H1 (cell line): ENCODE results near the gene SLC8B1. TPM values are rescaled to one million over a fixed set of nuclear protein-coding genes. Genes with fewer than 3 reads are reported as not detected.

ENCODE experiments used
- CTCF ChIA-PET: fragments of 300-600 bp; sonication (Branson Sonifier 250); formaldehyde crosslinking; loops from one replicate; lab custom pipeline; 2021; ENCODE audit not compliant: partially characterized antibody; lab: Charles Lee
- POLR2A ChIA-PET: fragments of 300-600 bp; sonication (Branson Sonifier 250); formaldehyde crosslinking; loops from one replicate; lab custom pipeline; 2021; ENCODE audit warnings: inconsistent platforms; ENCODE audit not compliant: partially characterized antibody; lab: Charles Lee
- DNase-seq, 2 experiments: peaks; one replicate each; pipeline versions ENCODE4 v3.0.0 to v3.0.0-alpha.2; 2010 to 2022; ENCODE audit warnings: low spot score in 2 of 2, low read depth in 1 of 2, mixed read lengths in 1 of 2
- FAIRE-seq: peaks from 2 replicates; lab custom pipeline; 2011; peaks lifted over from hg19 to GRCh38; lab: Jason Lieb, UNC
- H2AFZ ChIP-seq: 2 replicates; pipeline ENCODE4 v1.8.1; 2012; ENCODE audit warnings: low read length, inconsistent platforms
- H2AK5ac ChIP-seq: 2 replicates; pipeline ENCODE4 v1.6.1; 2013; ENCODE audit warnings: low read depth, low read length
- H2BK120ac ChIP-seq: replicated peaks from 2 replicates; pipeline ENCODE3; 2013; ENCODE audit warnings: low read depth, low read length, inconsistent platforms
- H2BK12ac ChIP-seq: 2 replicates; pipeline ENCODE4 v1.6.1; 2013; ENCODE audit warnings: low read depth, low read length
- H2BK15ac ChIP-seq: 2 replicates; pipeline ENCODE4 v1.6.1; 2013; ENCODE audit warnings: low read length
- H2BK20ac ChIP-seq: 2 replicates; pipeline ENCODE4 v1.6.1; 2013; ENCODE audit warnings: low read length
- H2BK5ac ChIP-seq: 2 replicates; pipeline ENCODE4 v1.6.1; 2013; ENCODE audit warnings: low read depth, low read length
- H3K14ac ChIP-seq: 2 replicates; pipeline ENCODE4 v1.6.1; 2013; ENCODE audit warnings: inconsistent platforms; ENCODE audit not compliant: insufficient read length
- H3K18ac ChIP-seq: 2 replicates; pipeline ENCODE4 v1.6.1; 2013; ENCODE audit warnings: low read length; ENCODE audit errors: extremely low read depth
- H3K23ac ChIP-seq: 2 replicates; pipeline ENCODE4 v1.6.1; 2013; ENCODE audit warnings: inconsistent platforms; ENCODE audit not compliant: insufficient read length
- H3K23me2 ChIP-seq: 2 replicates; pipeline ENCODE4 v1.6.1; 2013; ENCODE audit warnings: low read depth, low read length
- H3K27ac ChIP-seq: 2 replicates; pipeline ENCODE4 v1.6.1; 2011; ENCODE audit warnings: low read depth, low read length, inconsistent platforms
- H3K27me3 ChIP-seq, 4 experiments: replicated peaks in 1 of 4; 1 replicate in 1 of 4; 2 replicates in 3 of 4; pipeline versions ENCODE4 v1.6.1 to v1.8.1; 2011 to 2013; ENCODE audit warnings: low read length in 3 of 4, mild to moderate bottlenecking in 3 of 4, inconsistent platforms in 2 of 4, mixed read lengths in 2 of 4, moderate library complexity in 1 of 4; ENCODE audit not compliant: control insufficient read depth in 3 of 4, insufficient read depth in 3 of 4; ENCODE audit errors: extremely low read depth in 1 of 4
- H3K36me3 ChIP-seq, 4 experiments: 2 replicates each; pipeline versions ENCODE4 v1.6.1 to v1.8.1; 2011 to 2013; ENCODE audit warnings: mild to moderate bottlenecking in 4 of 4, low read length in 3 of 4, moderate library complexity in 2 of 4, control low read depth in 1 of 4, inconsistent platforms in 1 of 4; ENCODE audit not compliant: insufficient read depth in 4 of 4, control insufficient read depth in 2 of 4
- H3K4ac ChIP-seq: replicated peaks from 2 replicates; pipeline ENCODE3; 2013; ENCODE audit warnings: low read length, low read depth, mixed read lengths, inconsistent platforms; ENCODE audit not compliant: insufficient read length
- H3K4me1 ChIP-seq, 4 experiments: replicated peaks in 1 of 4; 1 replicate in 1 of 4; 2 replicates in 3 of 4; pipeline versions ENCODE4 v1.6.1 to v1.8.1; 2011 to 2013; ENCODE audit warnings: low read length in 3 of 4, inconsistent platforms in 2 of 4, mixed read lengths in 1 of 4; ENCODE audit not compliant: insufficient read depth in 4 of 4, control insufficient read depth in 3 of 4
- H3K4me2 ChIP-seq, 2 experiments: 2 replicates each; pipeline versions ENCODE4 v1.6.1 to v1.8.1; 2011 to 2013; ENCODE audit warnings: low read depth in 2 of 2, low read length in 2 of 2, control low read depth in 1 of 2, inconsistent platforms in 1 of 2, mild to moderate bottlenecking in 1 of 2; ENCODE audit not compliant: insufficient read depth in 1 of 2
- H3K4me3 ChIP-seq, 4 experiments: fragments of 200-600, 300-600 bp in 1 of 4; sonication (generic), shearing (Covaris generic), sonication (Bioruptor Twin) in 1 of 4; 2 replicates each; pipeline versions ENCODE4 v1.5.1 to v1.8.1; 2011 to 2016; ENCODE audit warnings: low read length in 4 of 4, low read depth in 3 of 4, control low read depth in 2 of 4, inconsistent platforms in 2 of 4, mild to moderate bottlenecking in 2 of 4, mixed read lengths in 1 of 4, moderate library complexity in 1 of 4; ENCODE audit not compliant: insufficient read depth in 2 of 4; ENCODE audit errors: extremely low read depth in 1 of 4
- H3K56ac ChIP-seq: replicated peaks from 2 replicates; pipeline ENCODE3; 2013; ENCODE audit warnings: low read depth, mild to moderate bottlenecking, mixed read lengths, low read length, inconsistent platforms; ENCODE audit not compliant: insufficient read length
- H3K79me1 ChIP-seq: 2 replicates; pipeline ENCODE4 v1.6.1; 2013; ENCODE audit warnings: low read depth, low read length, control low read depth
- H3K79me2 ChIP-seq, 2 experiments: 2 replicates each; pipeline versions ENCODE4 v1.6.1 to v1.8.1; 2012 to 2013; ENCODE audit warnings: low read length in 2 of 2, mild to moderate bottlenecking in 2 of 2, inconsistent platforms in 1 of 2; ENCODE audit not compliant: insufficient read depth in 2 of 2, control insufficient read depth in 1 of 2
- H3K9ac ChIP-seq, 4 experiments: replicated peaks in 1 of 4; 1 replicate in 1 of 4; 2 replicates in 3 of 4; pipeline versions ENCODE4 v1.6.1 to v1.8.1; 2011 to 2013; ENCODE audit warnings: low read depth in 3 of 4, low read length in 3 of 4, control low read depth in 2 of 4, mild to moderate bottlenecking in 2 of 4, moderate library complexity in 2 of 4, inconsistent platforms in 1 of 4; ENCODE audit errors: extremely low read depth in 1 of 4
- H3K9me3 ChIP-seq, 2 experiments: 2 replicates each; pipeline versions ENCODE4 v1.6.1 to v1.8.1; 2012 to 2013; ENCODE audit warnings: mild to moderate bottlenecking in 2 of 2, moderate library complexity in 2 of 2, control low read depth in 1 of 2, inconsistent platforms in 1 of 2, low read depth in 1 of 2, low read length in 1 of 2, mixed read lengths in 1 of 2; ENCODE audit not compliant: insufficient read depth in 2 of 2
- H4K20me1 ChIP-seq, 2 experiments: replicated peaks in 1 of 2; 2 replicates each; pipeline versions ENCODE3 to v1.8.1; 2011 to 2013; ENCODE audit warnings: inconsistent platforms in 2 of 2, low read length in 2 of 2, mild to moderate bottlenecking in 1 of 2; ENCODE audit not compliant: insufficient read depth in 2 of 2, control insufficient read depth in 1 of 2
- H4K5ac ChIP-seq: 2 replicates; pipeline ENCODE4 v1.6.1; 2013; ENCODE audit warnings: low read length, low read depth, mixed read lengths, inconsistent platforms; ENCODE audit not compliant: insufficient read length
- H4K8ac ChIP-seq: 2 replicates; pipeline ENCODE4 v1.8.0; 2013; ENCODE audit warnings: mild to moderate bottlenecking, moderate library complexity, low read length, inconsistent platforms; ENCODE audit not compliant: insufficient read depth; ENCODE audit errors: extremely low read depth
- H4K91ac ChIP-seq: replicated peaks from 2 replicates; pipeline ENCODE3; 2013; ENCODE audit warnings: low read length, mixed read lengths, inconsistent platforms; ENCODE audit not compliant: insufficient read length
- BRCA1 ChIP-seq: IDR thresholded peaks from 2 replicates; pipeline ENCODE4 v1.6.1; 2012; ENCODE audit warnings: low read depth, low read length, improper control_type of control experiment
- CBX5 ChIP-seq: fragments of 300-800, 300-1000 bp; sonication (generic); IDR thresholded peaks from 2 replicates; pipeline ENCODE4 v1.7.1; 2016; ENCODE audit warnings: antibody characterized with exemption, low read length, low read depth
- HDAC6 ChIP-seq: IDR thresholded peaks from one replicate; pipeline ENCODE4 v1.7.1; 2012; ENCODE audit warnings: low read depth, mild to moderate bottlenecking, inconsistent platforms, low read length, moderate library complexity
- KDM1A ChIP-seq: fragments of 200-600, 300-600 bp; sonication (generic); IDR thresholded peaks from 2 replicates; pipeline ENCODE4 v1.7.1; 2016; ENCODE audit warnings: mild to moderate bottlenecking, low read length, borderline replicate concordance
- POU5F1 ChIP-seq: IDR thresholded peaks from 2 replicates; pipeline ENCODE4 v1.6.1; 2011; ENCODE audit warnings: low read depth, mild to moderate bottlenecking, low read length, moderate library complexity
- RFX5 ChIP-seq: IDR thresholded peaks from 2 replicates; pipeline ENCODE4 v1.6.1; 2011; ENCODE audit warnings: low read depth, low read length, improper control_type of control experiment, borderline replicate concordance
- SAP30 ChIP-seq: fragments of 300-600 bp; sonication (generic); IDR thresholded peaks from 2 replicates; pipeline ENCODE4 v1.7.1; 2012; ENCODE audit warnings: low read length, moderate library complexity, mild to moderate bottlenecking, inconsistent platforms; ENCODE audit not compliant: insufficient read depth, insufficient replicate concordance
- SP4 ChIP-seq: IDR thresholded peaks from 2 replicates; pipeline ENCODE4 v1.6.1; 2012; ENCODE audit warnings: low read length, inconsistent platforms
- TAF7 ChIP-seq: optimal IDR thresholded peaks from 2 replicates; pipeline ENCODE3; 2011; ENCODE audit warnings: low read depth, mild to moderate bottlenecking, inconsistent platforms, low read length, moderate library complexity, borderline replicate concordance
- WGBS, 2 experiments: shearing (Covaris generic) in 1 of 2; methylation state at CpG; one replicate each; pipeline versions ENCODE4 v1.1.6 to v1.1.7; 2013 to 2015; ENCODE audit warnings: low lambda C conversion rate in 2 of 2, mixed read lengths in 2 of 2, inconsistent platforms in 1 of 2, low coverage in 1 of 2, missing lambda C conversion rate in 1 of 2; ENCODE audit not compliant: insufficient replicate concordance in 2 of 2, insufficient coverage in 1 of 2, insufficient read length in 1 of 2; ENCODE audit errors: extremely low coverage in 1 of 2, missing lambda C conversion rate in 1 of 2; 5-methylcytosine and 5-hydroxymethylcytosine counted together
- polyA plus RNA-seq, 7 experiments: library from polyadenylated mRNA; depleted of rRNA in 3 of 7; stranded (reverse) in 5 of 7; unstranded in 2 of 7; fragments of >200 nt in 5 of 7; fragments of 200-250 nt in 2 of 7; gene quantifications; 1 replicate in 5 of 7; 2 replicates in 1 of 7; 4 replicates in 1 of 7; pipeline versions ENCODE4 v1.2.1 to v1.2.3, GENCODE V29; 2011 to 2013; ENCODE audit warnings: missing spikeins in 2 of 7, mixed read lengths in 2 of 7
- total RNA-seq: library from RNA; stranded (reverse); fragmentation: NEBNext Ultra II Directional; extraction: Animal tissue kit (Norgen Biotek cat#: 25700); gene quantifications from 2 replicates; pipeline ENCODE4 v1.2.1, GENCODE V29; 2021
- TF ChIP-seq, protein P1 (sequence below): IDR thresholded peaks from 2 replicates; pipeline ENCODE4 v1.6.1; 2012; ENCODE audit warnings: inconsistent platforms

The SLC8B1 gene
- total and polyA plus RNA-seq, 2 of the 8 experiments (the other 6 are each of a cell fraction or from before 2014, with no cell fraction given) = 11.2 to 19.1 TPM

DNA sequence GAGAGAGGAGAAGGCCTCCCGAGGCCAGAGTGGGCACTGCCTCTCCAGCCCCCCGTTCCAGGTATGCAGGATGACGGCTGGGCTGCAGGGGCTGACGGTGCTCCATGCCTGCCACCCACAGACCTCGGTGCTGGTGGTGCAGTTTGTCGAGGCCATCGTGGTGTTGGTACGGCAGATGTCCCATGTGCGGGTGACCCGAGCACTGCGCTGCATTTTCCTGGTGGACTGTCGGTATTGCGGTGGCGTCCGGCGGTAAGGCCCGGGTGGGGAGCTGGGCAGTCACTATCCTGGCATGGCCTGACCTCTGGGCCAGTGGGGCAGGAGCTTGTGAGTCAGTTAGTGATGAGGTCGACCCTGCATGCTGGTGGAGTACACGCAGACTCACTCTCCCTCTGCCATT, 66.3 kb downstream of the SLC8B1 start:
- Histone ChIP-seq H3K79me1 (no peaks in the 10 kb centered on the region), H4K5ac (no peak overlapping the region), H2BK15ac (no peak overlapping the region), H3K27ac (no peak overlapping the region), H4K91ac (no peak overlapping the region), H3K4me3 (no peak overlapping the region), H3K14ac (no peak overlapping the region), H2BK5ac (no peak overlapping the region), H2AK5ac (no peak overlapping the region), H3K4ac (no peak overlapping the region), H3K23ac (no peak overlapping the region), H3K9me3 (no peaks in the 10 kb centered on the region), H2BK12ac (no peak overlapping the region), H3K27me3 (no peaks in the 10 kb centered on the region), H3K23me2 (no peaks in the 10 kb centered on the region), H2AFZ (no peak overlapping the region), H2BK120ac (no peak overlapping the region), H3K4me1 (no peaks in the 10 kb centered on the region; a peak in 1 of 7 replicates), H3K4me2 (no peak overlapping the region), H3K79me2 (no peaks in the 10 kb centered on the region), H4K8ac (no peak overlapping the region), H3K9ac (no peak overlapping the region), H3K56ac (no peak overlapping the region), H3K18ac (no peak overlapping the region), H2BK20ac (no peak overlapping the region), H4K20me1 (peaks cover 0 to 6% of the 10 kb centered on the region in 2 experiments), H3K36me3 (no peaks in the 10 kb centered on the region; a peak in 1 of 8 replicates)
- POLR2A ChIA-PET = interaction anchor here (1.0 to 1.1 kb wide), 2 partner anchors 30 to 33 kb away, joined by 3 to 5 read pairs; no protein-coding TSS in a partner anchor
- CTCF ChIA-PET = interaction anchor here (0.7 kb wide), 1 partner anchor 52 kb away, joined by 3 read pairs; no protein-coding TSS in a partner anchor
- 97% methylated on average over 19 of the region's 19 CpGs; no CpG with 5 or more reads in 1 of the 2 experiments for WGBS, 2 experiments
- DNase-seq (no peak), FAIRE-seq (no peak)
- TF ChIP-seq POU5F1 (no peak), RFX5 (no peak), CBX5 (no peak), TAF7 (no peak), SAP30 (no peak), KDM1A (no peak), SP4 (no peak), HDAC6 (no peak), BRCA1 (no peak)
- TF ChIP-seq, protein P1, sequence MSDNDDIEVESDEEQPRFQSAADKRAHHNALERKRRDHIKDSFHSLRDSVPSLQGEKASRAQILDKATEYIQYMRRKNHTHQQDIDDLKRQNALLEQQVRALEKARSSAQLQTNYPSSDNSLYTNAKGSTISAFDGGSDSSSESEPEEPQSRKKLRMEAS = no peak
